LNCAP (cell line): ENCODE results near the gene INPP5A.

Experiments used
- TF ChIP-seq, protein P1 (sequence below): fragments of 450-650 bp; IDR thresholded peaks from 2 replicates; pipeline ENCODE4 v1.5.1; 2017; ENCODE audit warnings: mild to moderate bottlenecking

INPP5A gene, protein sequence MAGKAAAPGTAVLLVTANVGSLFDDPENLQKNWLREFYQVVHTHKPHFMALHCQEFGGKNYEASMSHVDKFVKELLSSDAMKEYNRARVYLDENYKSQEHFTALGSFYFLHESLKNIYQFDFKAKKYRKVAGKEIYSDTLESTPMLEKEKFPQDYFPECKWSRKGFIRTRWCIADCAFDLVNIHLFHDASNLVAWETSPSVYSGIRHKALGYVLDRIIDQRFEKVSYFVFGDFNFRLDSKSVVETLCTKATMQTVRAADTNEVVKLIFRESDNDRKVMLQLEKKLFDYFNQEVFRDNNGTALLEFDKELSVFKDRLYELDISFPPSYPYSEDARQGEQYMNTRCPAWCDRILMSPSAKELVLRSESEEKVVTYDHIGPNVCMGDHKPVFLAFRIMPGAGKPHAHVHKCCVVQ

DNA sequence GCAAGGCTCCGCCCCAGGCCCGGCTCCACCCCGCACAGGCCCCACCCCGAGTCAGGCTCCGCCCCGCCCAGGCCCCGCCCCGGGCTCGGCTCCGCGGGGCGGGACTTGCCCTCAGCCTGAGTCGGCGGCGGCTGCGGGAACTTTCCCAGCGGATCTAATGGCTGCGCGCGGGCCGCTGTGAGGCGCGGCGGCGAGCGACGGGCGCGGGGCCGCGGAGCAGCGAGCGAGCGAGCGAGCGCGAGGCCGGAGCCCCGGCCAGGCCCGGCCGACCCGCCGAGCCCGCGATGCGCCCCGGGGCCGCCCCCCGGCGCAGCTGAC, at the start of gene INPP5A:
INPP5A (plus strand) TSS at position 104 of the 318 bp plus-strand sequence. CDS start 310 bp downstream, outside the sequence.
- TF ChIP-seq, protein P1, sequence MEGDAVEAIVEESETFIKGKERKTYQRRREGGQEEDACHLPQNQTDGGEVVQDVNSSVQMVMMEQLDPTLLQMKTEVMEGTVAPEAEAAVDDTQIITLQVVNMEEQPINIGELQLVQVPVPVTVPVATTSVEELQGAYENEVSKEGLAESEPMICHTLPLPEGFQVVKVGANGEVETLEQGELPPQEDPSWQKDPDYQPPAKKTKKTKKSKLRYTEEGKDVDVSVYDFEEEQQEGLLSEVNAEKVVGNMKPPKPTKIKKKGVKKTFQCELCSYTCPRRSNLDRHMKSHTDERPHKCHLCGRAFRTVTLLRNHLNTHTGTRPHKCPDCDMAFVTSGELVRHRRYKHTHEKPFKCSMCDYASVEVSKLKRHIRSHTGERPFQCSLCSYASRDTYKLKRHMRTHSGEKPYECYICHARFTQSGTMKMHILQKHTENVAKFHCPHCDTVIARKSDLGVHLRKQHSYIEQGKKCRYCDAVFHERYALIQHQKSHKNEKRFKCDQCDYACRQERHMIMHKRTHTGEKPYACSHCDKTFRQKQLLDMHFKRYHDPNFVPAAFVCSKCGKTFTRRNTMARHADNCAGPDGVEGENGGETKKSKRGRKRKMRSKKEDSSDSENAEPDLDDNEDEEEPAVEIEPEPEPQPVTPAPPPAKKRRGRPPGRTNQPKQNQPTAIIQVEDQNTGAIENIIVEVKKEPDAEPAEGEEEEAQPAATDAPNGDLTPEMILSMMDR, result no peak

DNA sequence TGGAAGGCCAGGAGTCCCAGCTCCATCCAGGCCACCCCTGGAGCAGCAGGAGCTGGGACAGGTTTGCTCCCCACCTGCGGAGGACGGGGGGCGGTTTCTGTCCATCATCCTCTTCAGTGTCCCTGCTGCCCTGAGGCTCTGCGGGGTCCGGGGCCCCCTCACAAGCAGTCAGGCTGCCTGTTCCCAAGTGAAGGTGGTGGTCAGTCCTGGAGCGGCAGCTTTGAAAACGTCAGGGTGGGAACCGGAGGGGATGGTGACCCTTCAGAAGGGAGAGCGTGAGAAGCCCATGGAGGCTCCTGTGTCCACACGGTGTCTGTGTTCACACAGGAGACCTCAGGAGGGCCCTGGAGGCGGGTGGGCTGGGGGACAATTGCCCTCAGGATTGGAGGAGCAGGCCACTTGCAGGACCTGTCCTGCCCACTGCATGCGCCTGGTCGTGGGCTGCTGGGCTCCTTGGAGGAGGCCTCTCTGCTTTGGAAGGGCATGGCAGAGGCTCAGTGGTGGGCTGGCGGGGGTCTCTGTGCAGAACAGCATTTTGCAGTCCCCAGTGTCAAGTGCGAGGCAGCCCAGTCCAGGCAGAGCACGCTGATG, 49.3 kb upstream of the INPP5A start:
- TF ChIP-seq, protein P1, result no peak

DNA sequence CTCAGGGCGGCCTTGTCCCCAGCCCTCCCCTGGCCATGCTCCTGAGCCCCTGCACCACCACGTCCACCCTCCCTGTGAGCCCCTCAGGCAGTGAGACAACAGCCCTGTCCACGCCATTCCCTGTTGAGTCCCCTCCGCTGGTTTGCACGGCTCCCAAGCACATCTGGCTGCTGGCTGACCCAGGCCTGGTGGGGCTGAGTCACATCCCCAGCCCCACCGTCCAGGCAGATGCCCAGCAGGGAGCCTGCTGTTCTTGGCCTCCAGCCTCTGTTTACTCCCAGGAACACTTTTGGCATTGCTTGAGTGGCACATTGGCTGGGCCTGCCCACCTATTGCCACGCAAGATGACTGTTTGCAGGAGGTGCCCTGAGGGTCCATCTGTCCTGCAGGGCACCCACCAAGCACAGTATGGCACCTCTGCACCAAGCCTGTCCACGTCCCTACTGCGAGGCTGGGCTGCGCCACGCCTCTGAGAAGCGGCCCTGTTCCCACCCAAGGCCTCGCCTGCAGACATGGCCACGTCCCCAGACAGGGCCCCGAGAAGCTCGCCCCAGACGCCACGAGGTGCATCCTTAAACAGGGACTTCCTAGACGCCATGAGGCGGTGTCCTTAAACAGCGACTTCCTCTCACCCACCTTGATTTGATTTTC, 48.4 kb upstream of the INPP5A start:
- TF ChIP-seq, protein P1, result no peak

DNA sequence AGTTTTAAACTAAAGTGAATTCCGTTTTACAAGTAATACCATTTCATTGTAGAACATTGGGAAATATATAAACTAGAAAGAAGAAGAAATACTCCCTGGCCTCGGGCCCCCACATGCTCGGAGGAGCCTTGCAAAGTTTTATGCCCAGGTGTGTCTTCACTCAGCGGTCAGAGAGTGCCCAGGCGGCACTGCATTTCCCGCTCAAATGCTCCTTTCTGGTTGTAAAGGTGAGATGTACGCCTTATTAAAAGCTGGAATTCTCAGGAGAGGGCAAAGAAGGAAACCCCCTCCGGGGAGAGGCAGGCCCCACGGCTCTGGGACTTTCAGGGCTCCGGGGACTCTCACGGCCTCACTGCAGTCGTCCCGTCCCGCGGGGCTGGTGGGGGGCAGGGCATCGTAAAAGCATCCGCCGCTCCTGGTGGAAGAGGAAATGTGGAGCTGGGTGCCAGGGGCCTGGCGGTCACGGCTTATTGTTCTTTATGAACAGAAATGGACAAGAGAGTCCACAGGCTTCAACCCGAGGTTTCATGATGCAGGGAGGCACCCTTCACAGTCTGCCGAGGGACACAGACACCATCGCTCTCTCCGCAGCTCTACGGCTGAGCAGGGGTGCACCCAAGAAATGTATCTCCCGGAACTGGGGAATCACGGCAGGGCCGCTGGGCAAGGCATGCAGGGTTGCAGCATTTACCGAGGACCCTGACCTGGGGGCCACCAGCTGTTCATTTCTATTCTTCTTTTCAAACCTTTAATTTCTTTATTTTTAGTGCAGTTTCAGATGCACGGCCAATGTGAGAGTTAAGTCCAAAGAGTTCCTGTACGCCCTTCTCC, 47.7 kb upstream of the INPP5A start:
- TF ChIP-seq, protein P1, result no peak

DNA sequence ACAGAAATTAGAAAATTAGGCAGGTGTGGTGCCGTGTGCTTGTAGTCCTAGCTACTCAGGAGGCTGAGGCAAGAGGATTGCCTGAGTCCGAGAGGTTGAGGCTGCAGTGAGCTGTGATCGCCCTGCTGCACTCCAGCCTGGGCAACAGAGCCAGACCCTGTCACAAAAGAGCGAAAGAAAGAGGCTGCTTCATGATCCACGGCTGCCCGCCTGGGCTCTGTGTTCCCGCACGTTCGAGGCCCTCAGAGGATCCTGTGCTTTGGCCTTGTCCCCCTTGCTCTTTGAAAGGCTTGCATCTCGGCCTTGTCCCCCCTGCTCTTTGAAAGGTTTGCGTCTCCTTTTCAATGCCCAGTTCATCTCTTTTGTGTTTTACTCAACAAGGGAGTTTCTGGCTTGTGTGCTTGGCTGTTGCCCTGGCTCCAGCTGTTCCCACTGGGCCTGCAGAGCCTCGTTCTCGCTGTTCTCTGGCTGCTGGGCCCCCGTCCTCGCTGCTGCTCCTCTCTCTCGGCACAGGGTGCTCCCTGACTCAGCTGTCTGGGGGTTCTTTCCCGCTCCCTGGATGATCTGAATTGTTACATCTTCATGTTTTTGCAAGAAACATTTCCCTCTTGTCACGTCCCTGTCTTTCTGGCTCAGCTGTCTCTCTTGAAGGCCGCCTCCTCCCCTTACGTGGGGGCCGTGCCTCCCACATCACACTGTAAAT, 45.1 kb upstream of the INPP5A start:
- TF ChIP-seq, protein P1, result no peak

DNA sequence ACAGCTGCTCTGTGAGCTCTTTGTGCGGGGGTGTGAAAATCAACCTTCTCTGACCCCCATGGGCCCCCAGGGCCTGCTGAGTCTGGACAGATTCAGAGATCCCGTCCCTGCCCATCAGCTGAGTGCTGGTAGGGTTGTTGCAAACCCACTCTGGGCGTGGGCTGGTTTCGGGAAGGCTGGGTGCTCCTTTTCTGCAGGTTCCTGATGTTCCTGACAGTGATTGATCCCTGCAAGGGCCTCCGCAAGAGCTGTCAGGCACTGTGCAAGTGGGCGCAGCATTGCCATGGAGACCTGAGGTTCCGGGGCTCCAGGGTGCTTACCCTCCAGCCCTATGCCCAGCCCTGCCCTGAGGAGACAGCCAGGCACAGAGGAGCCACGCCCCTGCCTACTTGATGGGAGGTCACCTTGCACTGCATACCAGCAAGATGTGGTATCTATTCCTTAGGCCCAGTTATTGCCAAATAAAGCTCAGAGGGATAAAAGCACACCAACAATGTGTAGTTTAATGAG, 44.3 kb upstream of the INPP5A start:
- TF ChIP-seq, protein P1, result no peak
